HFF-Myc (cell line): Measurements from ENCODE around the gene FBXO15.

Experiments used
- DNase-seq: peaks from one replicate; pipeline ENCODE4 v3.0.0-alpha.2; 2011; ENCODE audit warnings: low read depth; ENCODE audit errors: extremely low read depth
- H3K4me3 ChIP-seq: replicated peaks from 2 replicates; pipeline ENCODE4 v1.5.1; 2011; ENCODE audit warnings: low read depth, mild to moderate bottlenecking, control low read depth, low read length
- CTCF ChIP-seq: IDR thresholded peaks from 2 replicates; pipeline ENCODE4 v1.5.1; 2012; ENCODE audit warnings: mild to moderate bottlenecking, low read depth, low read length, control low read depth; ENCODE audit errors: missing control alignments

The FBXO15 gene

DNA sequence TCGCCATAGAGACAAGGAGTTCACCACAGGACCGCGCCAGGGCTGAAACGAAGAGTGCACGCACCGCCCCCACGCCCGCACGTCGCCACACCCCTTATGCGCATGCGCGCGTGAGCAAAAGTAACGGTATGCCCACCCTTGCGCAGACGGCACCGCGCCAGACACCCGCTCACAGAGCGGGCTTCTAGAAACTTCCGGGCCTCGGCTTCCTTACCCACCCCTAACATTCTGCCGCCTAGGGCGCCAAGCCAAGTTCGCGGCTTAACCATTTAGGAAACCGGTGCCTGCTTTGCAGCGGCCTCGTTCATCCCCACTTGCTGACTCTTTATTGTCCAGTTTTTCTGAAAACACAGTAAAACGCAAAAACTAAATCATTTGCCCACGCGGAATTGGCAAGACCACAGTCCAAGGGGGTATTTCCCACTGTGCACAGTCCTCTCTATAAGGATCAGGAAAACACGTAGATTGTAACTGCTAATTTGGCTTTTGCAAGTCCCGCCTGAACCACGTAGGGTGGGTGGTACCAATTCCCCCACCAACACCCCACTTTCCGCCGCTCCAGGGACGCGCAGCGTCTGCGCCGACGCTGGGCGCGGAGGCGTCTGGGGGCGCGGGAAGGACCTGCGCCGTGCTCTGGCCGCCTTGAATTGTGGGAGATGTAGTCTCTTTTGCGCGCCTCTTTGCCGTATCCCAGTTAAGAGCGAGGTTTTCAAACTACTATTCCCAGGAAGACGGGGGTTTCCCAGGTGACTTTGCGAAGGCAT is at the start of gene FBXO15, which contains the start of gene TIMM21:
Gene FBXO15 (minus strand): TSS at position 56 of the 764 bp plus-strand sequence. CDS start 49 bp downstream, at position 7.
Gene TIMM21 (plus strand): TSS at position 745 of the 764 bp plus-strand sequence. CDS start 286 bp downstream, outside the sequence.
- peak within 1 kb of the TSS; percentile 64 for H3K4me3 ChIP-seq
- no peak for TF ChIP-seq CTCF
- DNase-seq, result peak; percentile 96

GRCh38 chr18:74196220-74197119 is 48.8 kb upstream of the FBXO15 start:
- H3K4me3 ChIP-seq, result no peak overlapping the region
- peak; percentile 81 for TF ChIP-seq CTCF
- DNase-seq, result peak; percentile 31

GRCh38 chr18:74194691-74195090 is 47.1 kb upstream of the FBXO15 start:
- H3K4me3 ChIP-seq, result no peak overlapping the region
- no peak for TF ChIP-seq CTCF
- DNase-seq, result no peak

DNA sequence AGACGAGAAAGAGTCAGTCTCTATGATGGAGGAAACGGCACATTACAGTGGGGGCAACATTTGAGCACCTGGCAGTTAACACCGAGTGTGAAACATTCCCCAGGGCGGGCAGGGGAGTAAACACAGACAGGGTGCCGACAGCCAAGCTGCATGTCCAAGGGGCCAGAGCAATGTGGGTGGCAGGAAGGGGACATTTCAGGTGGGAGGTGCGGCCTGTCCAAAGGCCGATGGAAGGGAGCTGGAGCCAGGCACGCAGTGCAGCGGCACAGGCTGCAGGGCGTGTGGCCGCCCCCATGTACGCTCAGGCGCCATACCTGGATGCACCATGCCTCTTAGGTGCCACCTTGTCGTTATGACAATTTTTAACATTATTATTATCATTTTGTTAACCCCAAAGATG is 43.9 kb upstream of the FBXO15 start:
- no peak overlapping the region for H3K4me3 ChIP-seq
- no peak for DNase-seq
- no peak for TF ChIP-seq CTCF

GRCh38 chr18:74190086-74190485 is 42.5 kb upstream of the FBXO15 start:
- no peak for DNase-seq
- H3K4me3 ChIP-seq, result no peak overlapping the region
- no peak for TF ChIP-seq CTCF

DNA sequence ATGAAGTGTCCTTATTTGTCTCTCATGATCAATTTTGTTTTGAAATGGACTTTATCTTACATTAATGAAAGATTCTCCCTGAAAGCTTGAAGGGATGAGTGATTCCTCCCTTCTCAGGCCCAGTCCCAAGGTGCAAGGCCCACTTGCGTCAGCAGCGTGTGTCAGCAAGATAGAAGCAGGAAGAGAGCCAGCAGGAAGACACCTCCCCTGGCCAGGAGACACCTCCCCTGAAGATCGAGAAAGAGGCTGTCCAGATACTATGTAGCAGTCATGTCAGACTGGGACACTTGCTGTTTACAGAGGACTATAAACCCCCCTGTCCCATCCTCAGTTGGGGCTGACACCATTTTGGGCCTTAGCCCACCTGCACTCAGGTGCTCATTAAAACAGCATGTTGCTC is 39.0 kb upstream of the FBXO15 start:
- H3K4me3 ChIP-seq, result no peak overlapping the region
- no peak for TF ChIP-seq CTCF
- DNase-seq, result no peak
